ENCODE measurements around the gene ARL5C. TPM values are rescaled to one million over a fixed set of nuclear protein-coding genes. Genes with fewer than 3 reads are reported as not detected.

ARL5C gene
- total RNA-seq, 1 donor, result not detected

GRCh38 chr17:39208893-39209292 is 42.9 kb upstream of the ARL5C start:
- no peak for TF ChIP-seq CTCF (IDR thresholded peaks at IDR 0.05; ENCODE audit: insufficient read depth, low read depth, low read length)
- DNase-seq (ENCODE audit: low read depth), result peak; percentile 29
- no peak overlapping the region for H3K4me3 ChIP-seq (ENCODE audit: low read depth, low read length)

- no peak overlapping the region for H3K4me3 ChIP-seq (ENCODE audit: low read depth, low read length)
- no peak for DNase-seq (ENCODE audit: low read depth)
- no peak for TF ChIP-seq CTCF (IDR thresholded peaks at IDR 0.05; ENCODE audit: insufficient read depth, low read depth, low read length)
These were observed 42.2 kb upstream of the ARL5C start for GRCh38 chr17:39208136-39208535.

- no peak for DNase-seq (ENCODE audit: low read depth)
- no peak overlapping the region for H3K4me3 ChIP-seq (ENCODE audit: low read depth, low read length)
- no peak for TF ChIP-seq CTCF (IDR thresholded peaks at IDR 0.05; ENCODE audit: insufficient read depth, low read depth, low read length)
These were observed 39.2 kb upstream of the ARL5C start for GRCh38 chr17:39205112-39205526.

- no peak for TF ChIP-seq CTCF (IDR thresholded peaks at IDR 0.05; ENCODE audit: insufficient read depth, low read depth, low read length)
- H3K4me3 ChIP-seq (ENCODE audit: low read depth, low read length), result no peak overlapping the region
- no peak for DNase-seq (ENCODE audit: low read depth)
These were observed 38.3 kb upstream of the ARL5C start for GRCh38 chr17:39204245-39204644.

- H3K4me3 ChIP-seq (ENCODE audit: low read depth, low read length), result peak overlapping the region; percentile 97
- no peak for TF ChIP-seq CTCF (IDR thresholded peaks at IDR 0.05; ENCODE audit: insufficient read depth, low read depth, low read length)
- no peak for DNase-seq (ENCODE audit: low read depth)
These were observed 35.1 kb upstream of the ARL5C start for GRCh38 chr17:39200957-39201510.

GRCh38 chr17:39200070-39200879 is 34.3 kb upstream of the ARL5C start, which contains the start of gene RPL19:
Gene RPL19, plus strand, starts transcription at chr17:39200283. Its CDS starts 62 bp downstream, at chr17:39200345.
- H3K4me3 ChIP-seq (ENCODE audit: low read depth, low read length), result peak within 1 kb of the TSS; percentile 97
- DNase-seq (ENCODE audit: low read depth), result peak; percentile 52
- no peak for TF ChIP-seq CTCF (IDR thresholded peaks at IDR 0.05; ENCODE audit: insufficient read depth, low read depth, low read length)
